Cortex of kidney (tissue), 1 donor: ENCODE data around the gene FOS.
"Not testable (repeated sequence)": the region's sequence is repeated elsewhere in the genome, so short reads cannot be mapped to it uniquely, and the experiment has no call there.

Experiments
- DNase-seq: peaks from one replicate; lab custom pipeline; 2025; lab: John Stamatoyannopoulos, UW

Gene FOS

DNA sequence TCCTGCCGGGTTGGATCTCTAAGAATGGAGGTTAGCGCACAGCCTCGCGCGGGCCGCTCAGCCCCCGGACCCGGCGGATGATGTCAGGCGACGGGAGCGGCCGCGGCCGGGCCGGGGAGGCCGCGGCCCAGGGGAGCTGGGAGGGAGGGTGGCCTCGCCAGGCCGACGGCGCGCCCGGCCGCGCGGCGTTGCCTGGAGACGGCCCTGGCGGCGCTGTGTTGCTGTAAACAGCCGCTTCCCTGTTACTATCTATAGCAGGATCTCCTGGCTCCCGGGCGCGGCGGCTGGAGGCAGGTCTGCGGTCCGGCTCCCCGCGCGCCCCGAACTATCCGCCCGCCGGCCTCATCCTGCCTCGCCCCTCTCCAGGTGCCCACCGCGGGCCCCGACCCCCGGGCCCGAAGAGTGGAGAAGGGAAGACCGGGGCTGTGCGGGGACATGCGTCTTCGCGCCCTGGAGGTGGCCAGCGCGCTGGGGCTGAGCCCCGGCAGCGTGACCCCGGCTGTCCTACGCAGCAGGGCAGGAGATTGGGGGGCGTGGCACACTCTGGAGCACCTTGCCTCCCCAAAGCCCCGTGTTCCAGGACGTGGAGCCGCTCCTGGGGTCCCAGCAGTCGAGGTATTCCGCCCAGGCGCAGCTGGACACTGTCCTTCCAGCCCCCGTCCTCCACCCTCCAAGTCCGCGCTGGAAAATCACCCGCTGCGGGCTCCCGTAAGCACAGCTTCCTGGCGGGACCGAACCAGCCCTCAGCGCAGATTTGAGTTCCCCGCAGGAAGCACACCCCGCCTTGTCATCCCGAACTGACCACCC, 1.4 kb upstream of the FOS start:
- no peak for DNase-seq

GRCh38 chr14:75277815-75278421, 710 bp upstream of the FOS start:
- no peak for DNase-seq

GRCh38 chr14:75279153-75279762, 630 bp downstream of the FOS start:
- DNase-seq = no peak

- DNase-seq = no peak
Observed at GRCh38 chr14:75279763-75280290, 1.2 kb downstream of the FOS start.

- no peak for DNase-seq
Observed at GRCh38 chr14:75280291-75280830, 1.7 kb downstream of the FOS start.

- DNase-seq = no peak
Observed at GRCh38 chr14:75280831-75281653, 2.4 kb downstream of the FOS start.

DNA sequence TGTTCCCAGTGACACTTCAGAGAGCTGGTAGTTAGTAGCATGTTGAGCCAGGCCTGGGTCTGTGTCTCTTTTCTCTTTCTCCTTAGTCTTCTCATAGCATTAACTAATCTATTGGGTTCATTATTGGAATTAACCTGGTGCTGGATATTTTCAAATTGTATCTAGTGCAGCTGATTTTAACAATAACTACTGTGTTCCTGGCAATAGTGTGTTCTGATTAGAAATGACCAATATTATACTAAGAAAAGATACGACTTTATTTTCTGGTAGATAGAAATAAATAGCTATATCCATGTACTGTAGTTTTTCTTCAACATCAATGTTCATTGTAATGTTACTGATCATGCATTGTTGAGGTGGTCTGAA, 3.0 kb downstream of the FOS start:
- DNase-seq = no peak

DNA sequence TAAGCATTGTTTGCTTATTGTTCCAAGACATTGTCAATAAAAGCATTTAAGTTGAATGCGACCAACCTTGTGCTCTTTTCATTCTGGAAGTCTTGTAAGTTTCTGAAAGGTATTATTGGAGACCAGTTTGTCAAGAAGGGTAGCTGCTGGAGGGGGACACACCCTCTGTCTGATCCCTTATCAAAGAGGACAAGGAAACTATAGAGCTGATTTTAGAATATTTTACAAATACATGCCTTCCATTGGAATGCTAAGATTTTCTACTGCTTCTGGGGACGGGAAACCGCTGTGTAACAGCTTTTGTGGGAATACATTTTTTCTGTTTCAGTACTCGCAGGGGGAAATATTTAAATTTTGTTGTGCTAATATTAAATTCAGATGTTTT, 3.5 kb downstream of the FOS start:
- DNase-seq = no peak

DNA sequence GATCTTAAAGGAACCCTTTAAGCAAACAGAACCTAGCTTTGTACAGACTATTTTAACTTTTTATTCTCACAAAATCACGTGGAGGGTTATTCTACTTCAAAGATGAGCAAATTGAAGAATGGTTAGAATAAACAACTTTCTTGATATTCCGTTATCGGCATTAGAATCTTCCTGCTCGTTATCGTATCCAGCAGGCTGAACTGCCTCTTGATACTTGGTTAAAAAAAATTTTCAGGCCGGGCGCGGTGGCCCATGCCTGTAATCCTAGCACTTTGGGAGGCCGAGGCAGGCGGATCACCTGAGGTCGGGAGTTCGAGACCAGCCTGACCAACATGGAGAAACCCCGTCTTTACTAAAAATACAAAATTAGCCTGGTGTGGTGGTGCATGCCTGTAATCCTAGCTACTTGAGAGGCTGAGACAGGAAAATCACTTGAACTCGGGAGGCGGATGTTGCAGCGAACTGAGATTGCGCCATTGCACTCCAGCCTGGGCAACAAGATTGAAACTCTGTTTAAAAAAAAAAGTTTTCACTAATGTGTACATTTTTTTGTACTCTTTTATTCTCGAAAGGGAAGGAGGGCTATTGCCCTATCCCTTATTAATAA, 4.0 kb downstream of the FOS start:
- not testable (repeated sequence) for DNase-seq

- DNase-seq = no peak
Observed at GRCh38 chr14:75283162-75283832, 4.7 kb downstream of the FOS start.

- no peak for DNase-seq
Observed at GRCh38 chr14:75283833-75284563, 5.4 kb downstream of the FOS start.

DNA sequence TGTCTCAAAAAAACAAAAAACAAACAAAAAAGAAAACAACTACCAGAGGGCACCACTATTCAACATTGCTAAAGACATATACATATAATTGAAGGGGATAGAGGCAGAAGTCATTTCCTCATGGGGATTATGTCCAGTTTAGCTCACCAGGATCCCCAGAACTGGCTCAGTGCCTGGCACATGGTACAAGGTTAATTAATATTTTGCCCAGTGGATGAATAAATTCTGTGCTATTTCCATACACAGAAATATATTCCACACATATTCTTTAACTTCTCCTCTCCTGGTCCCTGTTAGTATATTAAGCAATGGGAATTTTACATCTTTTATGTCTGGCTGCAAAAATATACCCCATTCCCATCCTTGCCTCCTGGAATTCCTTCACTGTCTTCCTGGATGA, 6.7 kb downstream of the FOS start:
- DNase-seq = no peak

GRCh38 chr14:75286313-75286712, 7.7 kb downstream of the FOS start:
- DNase-seq = no peak

- no peak for DNase-seq
Observed at GRCh38 chr14:75289840-75290388, 11.3 kb downstream of the FOS start.

- DNase-seq = no peak
Observed at GRCh38 chr14:75290851-75291250, 12.2 kb downstream of the FOS start.

- no peak for DNase-seq
Observed at GRCh38 chr14:75291331-75291730, 12.7 kb downstream of the FOS start.

DNA sequence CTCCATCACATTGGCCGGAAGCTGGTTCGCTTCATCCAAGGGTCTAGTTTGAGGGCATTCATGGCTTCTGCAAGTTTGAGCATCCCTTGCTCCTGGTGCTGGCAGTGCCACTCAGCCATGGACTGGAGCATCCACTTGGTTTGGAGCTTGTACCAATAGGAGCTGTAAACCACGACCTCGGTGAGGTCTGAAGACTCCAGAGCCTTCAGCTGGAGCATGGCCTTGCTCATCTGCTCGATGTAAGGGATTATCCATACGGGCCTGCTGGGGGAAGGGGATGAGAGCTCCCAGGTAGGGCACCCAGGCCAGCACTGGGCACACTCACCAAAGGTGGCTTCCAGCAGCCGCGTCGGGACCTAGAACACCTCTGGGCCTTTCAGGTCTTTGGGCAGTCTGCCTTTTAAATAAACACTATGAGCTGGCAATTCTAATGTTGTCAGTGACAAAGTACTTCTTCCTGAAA, 13.5 kb downstream of the FOS start:
- DNase-seq = no peak

DNA sequence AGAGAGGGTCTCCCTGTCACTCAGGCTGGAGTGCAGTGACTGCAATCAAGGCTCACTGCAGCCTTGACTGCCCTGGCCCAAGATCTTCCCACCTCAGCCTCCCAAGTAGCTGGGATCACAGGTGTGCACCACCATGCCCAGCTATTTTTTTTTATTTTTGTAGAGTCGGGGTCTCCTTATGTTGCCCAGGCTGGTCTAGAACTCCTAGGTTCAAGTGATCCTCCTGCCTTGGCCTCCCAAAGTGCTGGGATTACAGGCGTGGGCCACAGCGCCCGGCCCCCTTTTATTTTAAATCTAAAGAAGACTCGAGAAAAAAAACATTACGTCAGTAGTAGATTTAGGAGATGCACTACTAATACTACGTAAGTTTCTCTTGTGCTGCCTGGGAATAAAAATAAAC, 14.3 kb downstream of the FOS start:
- DNase-seq = no peak

DNA sequence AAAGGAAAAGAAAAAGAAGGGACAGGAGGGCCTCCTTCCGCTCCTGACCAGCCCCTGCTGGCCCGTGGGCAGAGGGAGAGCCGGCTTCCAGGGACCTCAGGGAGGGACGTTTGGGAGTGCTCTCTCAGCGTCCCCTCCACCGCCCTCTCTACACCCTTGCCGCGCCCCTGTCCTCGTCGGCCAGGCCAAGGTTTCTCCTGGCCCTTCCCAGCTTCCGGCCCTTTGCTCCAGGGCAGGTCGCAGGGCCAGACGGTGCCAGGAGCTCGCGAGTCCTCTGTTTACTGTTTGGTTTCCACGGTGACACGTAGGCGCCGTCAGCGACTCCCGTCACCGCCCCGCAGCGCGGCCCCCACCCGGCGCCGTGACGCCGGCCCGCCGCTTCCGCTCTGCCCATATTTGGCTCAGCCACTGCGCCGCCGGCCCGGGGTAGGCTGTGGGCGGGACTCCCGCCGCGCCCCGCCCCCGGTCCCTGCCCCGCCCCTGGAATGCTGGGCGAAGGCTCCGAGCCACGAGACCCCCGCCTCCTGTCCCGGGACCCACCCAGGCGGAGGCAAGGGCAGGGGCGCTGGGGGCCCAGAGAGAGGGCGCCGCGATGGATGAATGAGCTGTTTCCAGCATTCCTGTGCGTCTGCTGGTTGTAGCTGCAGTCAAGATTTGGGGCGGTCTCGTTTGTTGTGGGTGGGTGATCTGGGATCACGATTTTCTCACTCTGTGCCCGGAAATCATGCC, 15.5 kb downstream of the FOS start:
- peak; percentile 46 for DNase-seq
